ENCODE measurements around the gene VAPA.

VAPA gene

GRCh38 chr18:9984080-9984479 is 70.3 kb downstream of the VAPA start:
- DNase-seq = no peak

DNA sequence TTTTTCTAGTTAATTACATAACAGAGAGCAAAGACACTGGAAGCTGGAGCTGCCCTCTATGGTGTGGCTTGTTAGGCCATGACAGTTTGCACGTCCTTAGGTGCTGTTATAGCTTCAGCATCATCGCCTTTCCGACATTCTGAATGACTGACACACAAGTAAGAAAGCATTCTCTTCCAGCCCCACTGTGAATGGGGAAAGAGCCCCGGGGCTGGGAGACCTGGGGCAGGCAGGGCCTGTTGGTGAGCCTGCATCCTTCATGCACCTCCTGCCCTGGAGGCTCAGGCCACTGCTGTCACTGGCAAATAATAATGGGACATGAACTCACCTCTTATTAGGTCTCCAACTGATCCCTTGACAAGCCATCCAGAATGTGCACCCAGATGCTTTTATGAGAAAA is 71.8 kb downstream of the VAPA start:
- DNase-seq = no peak

DNA sequence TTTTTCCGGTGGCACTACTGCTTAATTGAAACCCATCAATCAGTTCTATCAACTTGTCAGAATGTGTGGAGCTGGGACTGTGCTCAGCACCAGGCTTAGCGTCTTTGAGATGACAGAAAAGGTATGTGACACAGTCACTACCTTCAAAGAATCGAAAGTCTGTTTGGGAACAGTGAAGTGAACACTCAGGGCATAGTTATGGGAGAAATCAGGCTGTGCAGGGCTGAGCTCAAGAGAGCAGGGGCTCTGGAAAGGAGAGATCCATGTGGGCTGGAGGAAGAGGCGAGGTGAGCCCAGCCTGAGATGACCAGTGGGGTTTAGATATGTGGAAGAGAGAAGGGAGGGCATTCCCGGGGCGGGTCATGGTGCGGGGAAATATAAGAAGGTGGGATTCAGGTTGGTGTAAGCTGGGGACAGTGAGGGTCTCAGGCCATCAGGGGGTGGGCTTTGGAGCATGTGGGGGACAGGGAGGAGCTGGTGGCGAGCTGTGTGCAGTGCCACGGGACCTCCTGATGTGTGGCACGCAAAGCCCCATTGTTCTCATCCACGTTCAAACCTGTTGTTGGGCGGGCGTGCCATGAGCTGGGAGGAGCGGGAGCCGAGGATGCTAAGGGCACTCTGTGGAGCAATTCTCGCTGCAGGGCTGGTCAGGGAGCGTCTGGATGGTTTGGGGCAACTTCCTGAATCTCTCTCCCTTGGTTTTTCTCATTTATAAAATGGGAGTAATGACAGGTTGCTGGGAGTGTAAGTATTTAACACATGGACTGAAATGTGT is 72.5 kb downstream of the VAPA start:
- DNase-seq = no peak

GRCh38 chr18:9987345-9987744 is 73.5 kb downstream of the VAPA start:
- no peak for DNase-seq

DNA sequence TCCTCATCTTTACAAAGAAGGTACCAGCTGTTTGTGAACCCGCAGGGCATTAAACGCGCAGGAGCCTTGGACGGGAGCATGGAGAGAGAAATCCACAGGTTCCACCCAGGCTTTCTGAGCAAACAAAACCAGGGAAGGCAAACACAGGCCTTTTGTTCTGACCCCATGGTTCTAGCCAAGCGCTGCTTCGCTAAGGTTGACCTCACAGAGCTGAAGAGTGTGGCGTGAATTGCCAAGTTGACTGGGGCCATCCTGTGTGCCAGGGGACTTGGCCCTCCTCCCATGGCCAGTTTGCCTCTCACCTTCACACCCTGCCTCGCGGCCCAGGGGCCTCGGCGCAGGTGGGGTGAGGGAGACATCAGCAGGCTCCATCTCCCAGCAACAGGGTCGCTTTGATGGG is 74.1 kb downstream of the VAPA start:
- no peak for DNase-seq

GRCh38 chr18:9988665-9989064 is 74.8 kb downstream of the VAPA start:
- DNase-seq = no peak

DNA sequence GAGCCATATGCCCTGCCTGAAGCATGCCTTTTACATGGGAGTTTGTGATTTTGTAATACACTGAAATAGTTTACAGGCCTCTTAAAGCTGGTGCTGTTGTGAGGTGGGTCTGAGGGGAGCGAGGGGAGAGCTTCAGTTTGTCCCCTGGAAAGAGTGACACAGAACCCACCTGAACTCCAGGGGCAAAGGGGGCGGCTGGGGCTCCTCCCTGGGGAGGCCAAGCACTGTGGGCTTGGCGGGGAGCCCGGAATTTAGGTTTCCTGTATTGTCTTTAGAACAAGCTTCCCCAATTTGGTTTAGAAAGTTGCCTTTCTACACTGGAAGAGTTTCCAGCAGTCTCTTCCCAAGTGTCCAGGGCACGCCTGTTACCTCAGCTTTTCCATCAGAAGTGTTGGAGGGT is 75.7 kb downstream of the VAPA start:
- no peak for DNase-seq

DNA sequence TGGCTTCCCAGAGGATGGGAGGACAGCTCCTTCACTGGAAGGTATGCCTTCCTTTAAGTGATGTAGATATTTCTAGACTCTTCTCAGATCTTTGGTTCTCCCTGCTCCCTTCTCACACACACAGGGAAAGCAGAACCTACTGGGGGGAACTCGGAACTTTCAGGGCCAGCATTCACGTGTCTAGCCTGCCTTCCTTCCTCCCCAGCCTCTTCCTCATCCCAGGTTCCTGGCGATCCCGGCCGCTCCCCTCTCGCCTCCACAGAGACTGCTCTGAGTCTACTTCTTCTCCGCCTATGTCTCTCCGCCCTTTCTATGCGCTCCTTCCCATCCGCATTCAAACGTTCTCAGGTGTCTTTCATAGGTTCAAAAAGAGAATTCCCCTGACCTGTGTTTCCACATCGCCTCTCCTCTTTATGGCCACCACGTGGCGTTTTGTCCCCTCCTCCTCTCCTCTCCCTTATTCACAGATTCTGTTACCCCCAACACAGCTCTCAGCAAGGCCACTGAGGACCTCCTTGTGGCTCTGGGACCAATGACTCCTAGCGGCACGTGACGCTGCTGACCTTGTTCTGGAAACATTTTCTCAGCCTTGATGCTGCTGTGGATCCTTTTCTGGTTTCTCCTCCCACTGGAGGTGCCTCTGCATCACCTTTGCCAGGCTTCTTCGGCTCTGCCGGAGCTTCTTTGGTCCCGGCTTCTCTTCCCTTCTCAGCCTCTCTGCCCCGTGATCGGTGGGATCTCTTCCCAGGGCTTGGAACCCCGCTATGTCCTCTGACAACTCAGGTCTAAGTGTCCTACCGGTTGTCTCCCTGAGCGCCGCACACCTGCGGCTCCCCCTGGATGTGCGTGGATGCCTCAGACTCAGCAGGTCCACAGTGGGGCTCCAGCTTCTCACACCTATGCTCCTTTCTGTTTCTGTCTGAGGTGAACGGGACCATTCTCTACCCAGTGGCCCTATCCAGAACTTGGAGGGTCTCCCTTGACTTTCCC is 77.5 kb downstream of the VAPA start:
- no peak for DNase-seq

GRCh38 chr18:9992300-9992972 is 78.6 kb downstream of the VAPA start:
- DNase-seq = no peak

DNA sequence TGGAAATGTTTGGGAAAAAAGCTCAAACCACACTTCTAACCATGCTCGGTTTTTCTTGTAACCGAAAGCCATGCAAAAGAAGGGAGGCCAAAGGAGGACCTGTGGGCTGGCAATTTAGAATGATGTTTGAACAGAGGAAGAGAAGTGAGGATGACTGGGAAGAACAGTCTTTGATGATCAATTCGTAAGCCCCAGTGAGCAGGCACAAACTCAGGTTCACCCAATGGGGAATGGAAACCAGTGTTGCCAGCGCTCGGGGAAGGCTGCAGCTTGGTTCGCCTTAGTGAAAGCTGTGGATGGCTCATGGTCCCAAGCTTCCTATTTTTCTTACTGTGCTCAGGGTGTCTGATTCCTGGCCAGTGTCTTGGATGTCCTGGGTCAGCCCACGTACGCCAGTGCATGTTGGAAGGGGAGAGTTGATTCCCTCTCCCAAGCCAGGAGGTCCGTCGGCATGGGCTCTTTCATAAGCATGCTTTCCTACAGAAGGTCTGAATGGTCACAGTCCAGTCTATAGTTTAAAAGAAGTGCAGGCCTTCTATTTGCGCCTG is 79.2 kb downstream of the VAPA start:
- no peak for DNase-seq

GRCh38 chr18:9993521-9994025 is 79.8 kb downstream of the VAPA start:
- no peak for DNase-seq

DNA sequence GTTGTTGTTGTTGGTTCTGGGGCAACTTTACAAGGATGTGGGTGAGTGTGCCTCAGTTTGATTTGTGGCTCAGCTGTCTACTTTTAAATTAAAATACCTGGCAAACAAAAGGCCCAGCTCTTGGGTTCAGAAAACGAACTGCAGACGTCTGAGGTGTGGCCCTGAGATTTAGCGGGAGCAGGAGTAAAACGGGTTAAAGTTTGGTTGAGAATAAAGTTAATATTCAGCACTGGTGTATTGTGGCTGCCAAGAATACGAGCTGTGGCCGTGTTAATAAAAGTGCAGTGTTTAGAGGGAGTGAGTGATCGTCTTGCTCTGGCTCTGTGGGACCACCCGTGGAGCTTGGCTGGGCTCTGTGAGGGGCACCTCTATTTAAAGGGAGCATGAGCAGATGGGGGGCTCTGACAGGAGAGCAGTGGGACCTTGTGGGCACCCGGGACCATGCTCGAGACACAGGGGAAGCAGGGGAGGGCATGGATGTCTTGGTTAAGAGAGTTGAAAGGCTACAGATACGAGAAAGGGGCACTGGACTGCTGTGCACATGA is 80.3 kb downstream of the VAPA start:
- no peak for DNase-seq

- DNase-seq = no peak
Measured at GRCh38 chr18:9994701-9995235, 81.0 kb downstream of the VAPA start.

DNA sequence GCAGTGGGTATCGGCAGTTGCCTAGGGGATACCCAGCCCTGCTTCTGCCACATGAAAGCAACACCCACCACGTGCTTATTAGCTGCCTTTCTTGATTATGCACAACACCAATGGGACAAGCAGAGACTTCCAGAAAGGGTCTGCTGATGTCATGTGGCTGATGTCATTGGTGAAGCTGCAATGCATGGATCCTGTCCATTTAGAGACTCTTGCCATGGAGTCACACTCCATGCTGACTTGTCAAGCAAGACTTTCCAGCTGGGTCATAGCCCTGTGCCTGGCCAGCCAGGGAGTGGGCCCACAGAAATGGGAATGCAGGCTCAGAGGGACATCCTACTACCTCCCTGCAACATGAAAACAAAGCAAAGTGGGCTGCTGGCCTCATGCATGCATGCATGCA is 81.8 kb downstream of the VAPA start:
- DNase-seq = no peak

DNA sequence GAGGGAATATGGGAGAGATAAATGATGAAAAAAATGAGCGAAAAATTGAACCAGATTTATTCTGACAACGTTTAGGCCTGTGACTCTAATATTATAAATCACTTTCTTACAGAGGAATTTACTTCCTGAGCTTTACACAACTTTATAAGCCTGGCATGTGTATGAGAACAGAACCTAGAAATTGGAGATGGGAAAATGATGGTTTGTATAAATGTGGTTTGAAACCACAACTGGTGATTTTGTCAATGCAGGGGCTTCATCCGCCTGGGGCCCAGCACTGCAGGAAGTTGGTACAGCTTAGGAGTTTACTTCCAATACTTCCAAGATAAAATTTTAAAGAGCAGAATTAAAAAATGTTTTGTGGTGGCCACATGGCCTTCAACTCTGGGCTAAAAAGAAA is 82.3 kb downstream of the VAPA start:
- no peak for DNase-seq

DNA sequence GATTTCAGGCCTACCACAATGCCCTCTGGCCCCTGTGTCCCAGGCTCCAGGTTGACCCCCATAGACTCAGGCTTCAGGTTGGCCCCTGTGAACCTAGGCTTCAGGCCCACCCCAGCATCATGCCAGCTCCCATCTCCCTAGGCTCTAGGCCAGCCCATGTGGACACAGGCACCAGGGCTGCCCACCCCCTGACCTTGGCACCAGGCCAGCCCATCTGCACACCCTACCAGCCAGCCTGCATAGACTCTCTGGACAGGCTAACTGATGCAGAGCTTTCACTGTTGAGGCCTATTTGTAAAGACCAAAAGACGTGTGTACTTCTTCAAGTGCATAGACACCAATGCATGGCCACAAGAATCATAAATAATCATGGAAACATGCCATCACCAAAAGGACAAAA is 83.9 kb downstream of the VAPA start:
- no peak for DNase-seq

DNA sequence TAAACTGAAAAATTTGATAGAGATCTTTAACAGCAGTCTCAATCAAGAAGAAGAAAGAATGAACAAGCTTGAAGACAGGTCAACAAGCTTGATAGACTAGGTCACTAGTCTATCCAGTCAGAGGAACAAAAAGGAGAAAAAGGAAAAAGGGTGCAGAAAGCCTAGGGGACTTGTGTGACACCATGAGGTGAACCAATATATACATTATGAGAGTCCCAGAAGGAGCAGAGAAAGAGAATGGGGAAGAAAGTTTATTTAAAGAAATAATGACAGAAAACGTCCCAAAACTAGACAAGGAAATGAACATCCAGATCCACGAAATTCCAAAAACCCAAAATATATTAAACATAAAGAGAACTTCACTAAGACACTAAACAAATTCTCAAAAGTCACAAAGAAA is 84.5 kb downstream of the VAPA start:
- no peak for DNase-seq

GRCh38 chr18:10002280-10002679 is 88.5 kb downstream of the VAPA start:
- DNase-seq = no peak

DNA sequence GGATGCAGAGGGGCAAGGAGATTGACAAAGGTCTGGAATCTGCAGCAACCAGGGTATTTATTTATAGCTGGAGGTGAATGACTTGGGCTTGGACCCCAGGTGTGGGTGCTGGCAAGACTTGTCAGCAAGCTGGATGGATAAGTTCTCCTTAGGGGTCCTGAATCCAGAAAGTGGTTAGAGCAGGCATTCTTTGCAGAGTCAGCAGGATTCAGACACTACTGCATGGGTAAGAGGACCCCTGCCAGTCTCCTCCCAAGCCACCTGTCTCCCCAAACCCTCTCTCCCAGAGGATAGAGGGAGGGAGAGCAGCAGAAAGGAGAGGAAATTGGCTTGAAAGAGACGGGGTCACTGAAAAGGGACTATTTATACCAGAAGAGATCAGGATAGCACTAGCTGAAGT is 89.5 kb downstream of the VAPA start:
- DNase-seq = no peak

DNA sequence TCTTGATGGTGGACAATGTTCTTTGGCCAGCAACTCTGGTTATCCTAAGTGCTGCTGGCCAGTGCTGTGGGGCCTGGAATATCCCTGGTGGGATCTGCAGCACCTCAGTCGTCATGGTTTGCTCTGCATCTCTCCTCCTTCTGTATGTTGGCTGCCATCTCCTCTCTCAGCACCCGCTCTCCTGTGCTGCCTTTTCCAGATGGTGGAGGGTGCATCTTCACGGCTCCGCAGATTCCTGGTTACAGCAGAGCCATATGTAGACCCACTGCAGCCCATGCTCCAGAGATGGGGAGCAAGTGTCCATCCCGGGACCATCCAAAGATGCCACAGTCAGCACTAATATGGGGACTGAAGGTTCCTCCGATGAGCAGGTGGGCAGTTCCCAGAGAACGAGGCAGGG is 90.0 kb downstream of the VAPA start:
- DNase-seq = no peak

- DNase-seq = no peak
Measured at GRCh38 chr18:10006311-10006893, 92.6 kb downstream of the VAPA start.
